Transverse colon (tissue), 4 donors: ENCODE results near the gene ARGLU1. TPM values are rescaled to one million over a fixed set of nuclear protein-coding genes. Genes with fewer than 3 reads are reported as not detected.

Source experiments
- DNase-seq: peaks from one replicate; pipeline ENCODE4 v3.0.0-alpha.2; 2019
- H3K27ac ChIP-seq, 4 donors: fragments of 200-600 bp; sonication (generic); 2 replicates each; pipeline ENCODE4 v1.5.1; 2016 to 2018; ENCODE audit warnings: inconsistent platforms in 4 of 4
- H3K27me3 ChIP-seq: fragments of 200-600 bp; sonication (generic); 2 replicates; pipeline ENCODE4 v1.5.1; 2017; ENCODE audit warnings: inconsistent platforms
- H3K36me3 ChIP-seq, 4 donors: fragments of 200-600 bp; sonication (generic); 2 replicates each; pipeline ENCODE4 v1.5.1; 2017 to 2019; ENCODE audit warnings: inconsistent platforms in 4 of 4
- H3K4me1 ChIP-seq, 4 donors: fragments of 200-600 bp; sonication (generic); 2 replicates each; pipeline ENCODE4 v1.5.1; 2017 to 2020; ENCODE audit warnings: inconsistent platforms in 4 of 4
- H3K4me3 ChIP-seq, 4 donors: fragments of 200-600 bp; sonication (generic); 1 replicate in 1 of 4; 2 replicates in 3 of 4; pipeline versions ENCODE4 v1.5.1 to v1.6.1; 2017 to 2019; ENCODE audit warnings: inconsistent platforms in 4 of 4
- H3K9me3 ChIP-seq, 2 donors: fragments of 200-600 bp; sonication (generic); 2 replicates each; pipeline ENCODE4 v1.5.1; 2017 to 2019; ENCODE audit warnings: inconsistent platforms in 2 of 2
- EP300 ChIP-seq: sonication (generic); formaldehyde crosslinking; IDR thresholded peaks from one replicate; pipeline ENCODE4 v1.6.1; 2017; ENCODE audit warnings: antibody characterized with exemption, low read depth
- POLR2A ChIP-seq: fragments of 450-650 bp; IDR thresholded peaks from one replicate; pipeline ENCODE4 v1.6.1; 2016; ENCODE audit warnings: antibody characterized with exemption, mild to moderate bottlenecking, moderate library complexity
- POLR2AphosphoS5 ChIP-seq, 3 donors: sonication (generic); formaldehyde crosslinking; IDR thresholded peaks; one replicate each; pipeline ENCODE4 v1.6.1; 2016; ENCODE audit warnings: antibody characterized with exemption in 3 of 3
- WGBS, 2 donors: methylation state at CpG; one replicate each; pipeline ENCODE4 v1.1.5; 2018; ENCODE audit warnings: low coverage in 1 of 2; 5-methylcytosine and 5-hydroxymethylcytosine counted together
- in situ Hi-C, 4 donors: fragments of 200-750 bp; cut with MboI; loops; one replicate each; pipeline versions ENCODE4 v1.15.0 to v1.15.1; 2017; ENCODE audit warnings: low sequenced_read_pairs in 3 of 4, low pct_ligation_motif_present in 1 of 4, low pct_unique_long_range_greater_than_20kb in 1 of 4
- intact Hi-C: fragments of 100-400 bp; cut with DNase I; formaldehyde crosslinking; loops from one replicate; pipeline ENCODE4 v1.15.1; 2023; ENCODE audit warnings: low total_unique reads
- total RNA-seq, 4 donors: library from RNA; depleted of rRNA; stranded (reverse); fragments of >200 nt; gene quantifications; one replicate each; pipeline ENCODE4 v1.1.0, GENCODE V29; 2016
- TF ChIP-seq, protein P1 (sequence below), 5 experiments: fragments of 200-600 bp in 3 of 5; fragments of 450-650 bp in 2 of 5; sonication (generic) in 3 of 5; IDR thresholded peaks; 1 replicate in 2 of 5; 2 replicates in 3 of 5; pipeline ENCODE4 v1.5.1; 2016 to 2017; ENCODE audit warnings: antibody characterized with exemption in 5 of 5, inconsistent platforms in 3 of 5, mild to moderate bottlenecking in 2 of 5, moderate library complexity in 1 of 5

ARGLU1 gene
- total RNA-seq, 4 donors from 2014 or later: 106 to 155 (median 155) TPM

DNA sequence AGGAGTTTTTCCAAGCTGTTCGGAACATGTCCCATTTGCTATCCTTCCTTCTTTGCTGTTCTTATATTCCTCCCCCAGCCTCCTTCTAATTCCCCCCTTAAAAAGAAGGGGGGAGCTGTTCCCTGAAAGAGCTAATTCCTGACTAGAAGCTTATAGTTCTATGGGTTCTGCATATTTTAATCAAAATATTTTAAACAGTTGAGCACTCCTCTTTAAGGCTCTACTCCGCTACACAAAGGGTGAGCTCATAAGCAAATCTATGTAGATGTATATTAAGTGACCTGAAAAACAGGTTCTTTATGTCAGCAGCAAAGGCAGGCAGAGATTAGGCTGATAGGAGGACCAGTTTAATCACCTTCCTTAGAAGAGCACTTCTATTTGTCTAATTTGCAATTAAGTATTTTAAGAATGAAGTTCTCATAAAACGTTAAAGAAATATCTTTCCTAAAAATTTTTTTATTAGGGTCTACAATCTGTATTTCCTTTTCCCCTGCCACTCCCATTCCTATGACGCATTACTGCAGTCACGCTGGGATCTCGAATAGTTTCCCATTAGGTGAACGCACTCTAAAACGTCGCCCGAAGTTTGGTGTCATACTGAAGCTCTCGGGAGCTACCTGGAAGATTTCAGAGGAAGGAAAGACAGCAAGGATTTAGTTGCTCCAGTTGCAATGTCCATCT lies 37.6 kb downstream of the ARGLU1 start:
- Histone ChIP-seq H3K27me3 (peaks cover 7% of the 10 kb centered on the region), H3K9me3 (no peaks in the 10 kb centered on the region), H3K4me3 (peak overlapping the region in 2 of 4 donors; percentile 1 to 88), H3K4me1 (peaks cover 3 to 66% (median 35%) of the 10 kb centered on the region in 4 donors), H3K36me3 (no peaks in the 10 kb centered on the region), H3K27ac (peak overlapping the region; percentile 89 to 92 (median 91))
- peak; percentile 43 for DNase-seq
- 56 to 60% methylated on average over 11 of the region's 11 CpGs for WGBS, 2 donors
- in situ Hi-C loops (loop anchor here in 2 of 4 donors (25.0 kb wide), 2 partner anchors 1943 to 1968 kb away; no protein-coding TSS in a partner anchor), intact Hi-C loops (no loop called here)
- peak in 1 of 3 donors; percentile 40 for TF ChIP-seq POLR2AphosphoS5 (IDR thresholded peaks at IDR 0.05)
- TF ChIP-seq, protein P1, sequence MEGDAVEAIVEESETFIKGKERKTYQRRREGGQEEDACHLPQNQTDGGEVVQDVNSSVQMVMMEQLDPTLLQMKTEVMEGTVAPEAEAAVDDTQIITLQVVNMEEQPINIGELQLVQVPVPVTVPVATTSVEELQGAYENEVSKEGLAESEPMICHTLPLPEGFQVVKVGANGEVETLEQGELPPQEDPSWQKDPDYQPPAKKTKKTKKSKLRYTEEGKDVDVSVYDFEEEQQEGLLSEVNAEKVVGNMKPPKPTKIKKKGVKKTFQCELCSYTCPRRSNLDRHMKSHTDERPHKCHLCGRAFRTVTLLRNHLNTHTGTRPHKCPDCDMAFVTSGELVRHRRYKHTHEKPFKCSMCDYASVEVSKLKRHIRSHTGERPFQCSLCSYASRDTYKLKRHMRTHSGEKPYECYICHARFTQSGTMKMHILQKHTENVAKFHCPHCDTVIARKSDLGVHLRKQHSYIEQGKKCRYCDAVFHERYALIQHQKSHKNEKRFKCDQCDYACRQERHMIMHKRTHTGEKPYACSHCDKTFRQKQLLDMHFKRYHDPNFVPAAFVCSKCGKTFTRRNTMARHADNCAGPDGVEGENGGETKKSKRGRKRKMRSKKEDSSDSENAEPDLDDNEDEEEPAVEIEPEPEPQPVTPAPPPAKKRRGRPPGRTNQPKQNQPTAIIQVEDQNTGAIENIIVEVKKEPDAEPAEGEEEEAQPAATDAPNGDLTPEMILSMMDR (IDR thresholded peaks at IDR 0.05): no peak

DNA sequence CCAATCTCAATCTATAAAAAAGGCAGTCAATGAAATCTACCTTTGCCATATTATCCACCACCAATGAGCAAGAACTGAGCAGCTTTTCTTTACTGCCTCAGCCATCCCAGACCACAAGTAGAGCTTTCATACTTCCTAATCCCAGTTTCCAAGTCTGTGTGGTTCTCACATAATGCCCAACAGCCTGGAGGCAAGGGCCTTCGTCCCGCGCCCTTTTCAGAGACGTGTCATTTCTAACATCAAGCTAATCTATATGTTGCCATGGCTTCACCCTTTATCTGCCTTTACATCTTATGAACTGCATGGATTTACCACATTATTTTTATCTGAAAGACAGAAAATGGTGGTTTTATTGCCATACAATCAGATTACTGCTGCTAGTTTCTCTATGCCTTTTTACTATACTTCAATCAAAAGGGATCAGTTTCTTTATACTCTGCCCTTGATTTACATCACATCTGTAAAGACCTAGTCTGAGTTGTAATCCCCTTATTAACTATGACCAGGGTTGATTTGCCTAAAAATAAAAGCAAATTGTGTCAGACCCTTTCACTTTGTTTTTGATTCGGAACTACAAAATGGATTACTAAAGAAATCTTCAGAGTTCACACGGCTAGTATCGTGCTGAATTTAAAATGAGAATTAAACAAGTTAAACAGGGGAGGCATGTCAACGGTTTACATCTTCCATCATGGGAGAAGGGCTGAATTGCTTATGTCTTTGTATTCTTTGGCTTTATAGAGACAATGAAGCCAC lies 38.3 kb downstream of the ARGLU1 start:
- TF ChIP-seq, protein P1 (IDR thresholded peaks at IDR 0.05): no peak
- TF ChIP-seq POLR2A (no peak), POLR2AphosphoS5 (IDR thresholded peaks at IDR 0.05) (no peak), EP300 (no peak)
- no peak for DNase-seq
- Histone ChIP-seq H3K4me1 (peaks cover 3 to 71% (median 35%) of the 10 kb centered on the region in 4 donors), H3K9me3 (no peaks in the 10 kb centered on the region), H3K36me3 (no peaks in the 10 kb centered on the region), H3K4me3 (peak overlapping the region in 1 of 4 donors; percentile 6), H3K27ac (peak overlapping the region; percentile 89 to 92 (median 91)), H3K27me3 (peaks cover 5% of the 10 kb centered on the region)
- intact Hi-C loops: no loop called here
- WGBS, 2 donors: 53 to 61% methylated on average over 5 to 8 of the region's 8 CpGs
- in situ Hi-C loops: loop anchor here in 2 of 4 donors (25.0 kb wide), 2 partner anchors 1942 to 1967 kb away; no protein-coding TSS in a partner anchor

DNA sequence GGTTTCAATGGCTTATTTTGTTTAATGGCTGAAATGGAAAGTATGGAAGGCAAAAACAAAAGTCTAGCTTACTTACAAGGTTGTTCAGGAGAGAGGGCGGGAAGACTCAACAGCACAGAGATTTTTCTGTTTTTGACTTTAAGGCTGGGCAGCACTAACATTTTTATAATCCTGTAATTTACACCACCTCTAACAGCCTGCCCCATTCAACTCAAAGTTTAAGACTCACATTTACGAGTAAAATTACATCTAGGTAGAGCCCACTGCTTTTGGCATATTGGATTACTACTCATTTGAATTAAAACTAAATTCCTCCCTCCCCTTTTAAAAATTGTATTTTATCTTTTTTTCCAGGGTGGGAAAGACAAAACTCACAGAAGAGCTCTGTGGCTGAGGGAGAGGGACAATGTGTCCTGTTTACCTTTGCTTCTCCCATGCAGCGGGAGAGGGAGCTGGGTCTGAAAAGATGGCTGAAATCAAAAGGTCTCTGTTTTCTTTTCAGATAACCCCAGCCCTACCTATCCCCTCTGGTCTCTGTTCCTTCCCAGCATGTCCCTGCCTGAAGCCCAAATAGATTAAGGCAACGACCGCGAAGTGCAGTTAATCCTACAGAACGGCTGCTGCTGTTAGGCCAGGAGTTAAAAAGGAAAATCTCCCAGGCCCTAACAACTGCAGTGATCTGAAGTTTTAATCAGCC lies 39.1 kb downstream of the ARGLU1 start:
- no peaks in the 10 kb centered on the region for H3K9me3 ChIP-seq
- in situ Hi-C loops: loop anchor here in 2 of 4 donors (25.0 kb wide), 2 partner anchors 1942 to 1967 kb away; no protein-coding TSS in a partner anchor
- no peak for DNase-seq
- WGBS, 2 donors: 49 to 66% methylated on average over 7 of the region's 7 CpGs
- no peak for TF ChIP-seq EP300
- no peak for TF ChIP-seq POLR2AphosphoS5 (IDR thresholded peaks at IDR 0.05)
- TF ChIP-seq POLR2A: no peak
- TF ChIP-seq, protein P1 (IDR thresholded peaks at IDR 0.05): no peak
- H3K27me3 ChIP-seq: no peaks in the 10 kb centered on the region
- peak overlapping the region; percentile 89 to 92 (median 91) for H3K27ac ChIP-seq
- intact Hi-C loops: no loop called here
- H3K4me3 ChIP-seq: no peak overlapping the region
- peaks cover 3 to 76% (median 32%) of the 10 kb centered on the region in 4 donors for H3K4me1 ChIP-seq
- H3K36me3 ChIP-seq: no peaks in the 10 kb centered on the region

DNA sequence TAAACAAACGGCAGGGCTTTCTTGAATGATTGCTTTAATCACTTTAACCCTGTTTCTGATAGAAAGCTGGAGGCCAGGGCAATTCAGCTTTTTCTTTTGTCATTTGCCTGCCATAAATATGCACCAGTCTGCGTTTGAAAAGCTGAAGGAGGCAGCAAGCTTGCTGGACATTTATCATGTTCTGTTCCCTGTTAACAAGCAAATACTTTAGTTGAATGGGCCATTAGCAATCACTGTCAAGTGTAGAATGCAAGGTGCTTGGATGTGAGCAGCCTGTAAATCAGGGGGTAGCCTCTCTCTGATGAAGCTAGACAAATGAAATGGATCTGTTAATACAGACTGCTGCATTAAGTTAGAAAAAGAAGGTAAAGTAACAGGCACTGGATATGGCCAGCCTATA lies 40.1 kb downstream of the ARGLU1 start:
- Histone ChIP-seq H3K4me1 (peaks cover 3 to 85% (median 41%) of the 10 kb centered on the region in 4 donors), H3K36me3 (no peaks in the 10 kb centered on the region), H3K4me3 (no peak overlapping the region), H3K27ac (peak overlapping the region in 2 of 4 donors; percentile 91 to 92), H3K27me3 (no peaks in the 10 kb centered on the region), H3K9me3 (no peaks in the 10 kb centered on the region)
- TF ChIP-seq, protein P1 (IDR thresholded peaks at IDR 0.05): no peak
- no peak for TF ChIP-seq POLR2AphosphoS5 (IDR thresholded peaks at IDR 0.05)
- TF ChIP-seq EP300: no peak
- no peak for TF ChIP-seq POLR2A
- 31 to 51% methylated on average over 2 of the region's 2 CpGs for WGBS, 2 donors
- no peak for DNase-seq
- intact Hi-C loops (no loop called here), in situ Hi-C loops (loop anchor here in 2 of 4 donors (25.0 kb wide), 2 partner anchors 1941 to 1966 kb away; no protein-coding TSS in a partner anchor)
